NOMO-1 treated with DMSO at 0.1 percent for 48 hours (cell line): ENCODE results near the gene CYRIA.

Experiments
- DNase-seq: peaks from one replicate; lab custom pipeline; 2025; ENCODE audit not compliant: unreplicated experiment; lab: John Stamatoyannopoulos, UW

Gene CYRIA

DNA sequence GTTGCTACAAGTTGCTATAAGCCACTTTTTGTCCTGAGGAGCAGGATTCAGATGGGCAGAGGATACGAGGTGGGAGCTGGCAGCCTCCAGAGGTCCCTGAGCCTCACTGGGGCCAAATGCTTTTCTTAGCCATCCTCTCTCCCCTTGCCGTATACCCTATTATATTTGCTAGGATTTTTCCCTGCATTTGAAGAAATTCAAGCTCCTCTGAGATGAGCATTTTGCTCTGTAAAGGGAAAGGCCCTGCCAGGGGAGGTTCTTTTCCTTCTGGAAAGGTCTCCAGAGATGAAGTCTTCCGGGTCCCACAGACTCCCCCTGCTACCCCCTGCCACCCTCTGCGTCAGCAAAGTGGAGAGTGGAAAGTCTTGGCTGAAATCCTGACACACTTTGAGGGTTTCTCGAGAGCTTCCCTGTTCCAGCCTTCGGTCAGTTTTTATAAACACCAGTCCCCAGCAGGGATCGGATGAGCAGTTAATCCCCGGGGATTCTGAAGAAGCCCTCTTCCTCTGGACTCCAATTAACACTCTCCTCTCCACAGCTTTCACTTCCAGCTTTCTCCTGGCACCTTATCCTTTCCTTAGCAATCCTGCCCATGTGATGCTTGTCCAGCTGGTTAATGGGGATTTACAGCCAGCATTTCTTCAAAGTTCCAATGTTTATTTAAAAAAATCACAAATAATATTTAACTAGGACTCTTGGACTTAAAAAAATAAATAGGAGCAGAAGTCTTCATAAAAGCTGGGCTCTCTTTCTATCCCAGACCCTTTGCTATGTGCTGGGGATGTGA is 13.1 kb downstream of the CYRIA start:
- DNase-seq = no peak

DNA sequence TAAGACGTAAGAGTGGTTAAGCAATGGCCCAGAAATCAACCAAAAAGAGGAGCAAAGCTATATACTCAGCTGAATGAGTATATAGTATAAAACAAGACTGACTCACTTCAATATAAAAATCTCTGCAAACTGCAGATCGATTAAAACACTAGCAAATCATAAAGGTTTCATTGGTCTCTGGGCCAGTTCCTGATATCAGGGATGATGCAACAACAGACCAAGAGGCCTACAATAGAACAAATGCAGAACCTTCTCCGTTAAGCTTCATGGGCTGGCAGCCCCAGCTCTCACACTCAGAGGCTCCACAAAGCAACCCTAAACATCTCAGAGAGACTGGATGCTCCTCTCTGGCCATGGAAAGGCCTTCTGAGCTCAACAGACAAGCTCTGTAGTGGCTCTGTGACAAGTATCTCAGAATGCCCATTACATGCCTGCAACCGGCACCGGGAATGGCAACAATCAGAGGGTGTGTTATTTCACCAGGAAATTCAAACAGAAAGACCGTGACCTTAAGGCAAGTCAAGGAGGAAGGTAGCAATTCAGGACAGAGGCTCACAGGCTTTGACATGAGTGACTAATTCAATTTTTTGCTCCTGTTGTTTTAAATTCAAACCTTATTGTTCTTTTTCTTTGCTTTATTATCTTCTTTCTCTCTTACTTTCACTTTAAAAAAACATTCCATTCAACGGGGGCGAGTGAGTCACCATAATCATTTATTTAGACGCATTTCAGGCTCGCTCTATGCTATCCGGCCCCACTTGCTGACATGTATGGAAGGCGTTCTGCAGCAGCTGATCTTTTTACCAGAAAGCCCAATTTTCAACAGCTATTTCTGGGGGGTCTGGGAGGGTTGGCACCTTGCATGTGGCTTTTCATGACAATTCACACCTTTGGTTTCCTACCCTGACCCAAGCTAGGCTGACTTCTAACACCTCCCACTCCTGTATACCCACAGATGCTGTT is 15.1 kb downstream of the CYRIA start:
- peak; percentile 79 for DNase-seq

DNA sequence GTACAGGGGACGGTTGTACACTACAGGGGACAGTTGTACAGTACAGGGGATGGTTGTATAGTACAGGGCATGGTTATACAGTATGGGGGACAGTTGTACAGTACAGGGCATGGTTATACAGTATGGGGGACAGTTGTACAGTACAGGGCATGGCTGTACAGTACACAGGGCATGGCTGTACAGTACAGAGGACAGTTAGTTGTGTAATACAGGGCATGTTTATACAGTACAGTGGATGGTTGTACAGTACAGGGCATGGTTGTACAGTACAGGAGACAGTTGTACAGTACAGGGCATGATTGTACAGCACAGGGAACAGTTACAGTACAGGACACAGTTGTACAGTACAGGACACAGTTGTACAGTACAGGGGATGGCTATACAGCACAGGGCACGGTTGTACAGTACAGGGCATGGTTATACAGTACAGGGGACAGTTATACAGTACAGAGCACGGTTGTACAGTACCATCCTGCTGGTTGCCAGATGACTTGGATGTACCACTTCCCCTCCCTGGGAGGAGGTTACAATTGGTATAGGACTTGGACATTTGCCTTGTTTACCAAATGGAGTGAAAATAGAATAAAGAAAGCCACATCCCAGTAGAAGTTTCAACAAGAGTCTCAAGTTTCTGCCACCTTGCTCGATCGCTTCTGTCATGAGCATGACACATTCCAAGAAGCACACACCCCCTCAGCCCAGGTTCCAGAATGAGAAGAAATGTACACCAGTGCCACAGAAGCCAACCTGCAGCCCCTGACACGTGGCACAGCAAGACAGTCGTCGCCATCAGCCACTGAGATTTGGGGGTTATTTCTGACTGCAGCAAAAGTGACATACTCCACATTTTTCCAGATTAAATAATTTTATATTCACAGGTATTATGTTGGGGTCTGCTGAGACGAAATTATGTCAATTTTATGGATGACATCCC is 16.0 kb downstream of the CYRIA start:
- no peak for DNase-seq

DNA sequence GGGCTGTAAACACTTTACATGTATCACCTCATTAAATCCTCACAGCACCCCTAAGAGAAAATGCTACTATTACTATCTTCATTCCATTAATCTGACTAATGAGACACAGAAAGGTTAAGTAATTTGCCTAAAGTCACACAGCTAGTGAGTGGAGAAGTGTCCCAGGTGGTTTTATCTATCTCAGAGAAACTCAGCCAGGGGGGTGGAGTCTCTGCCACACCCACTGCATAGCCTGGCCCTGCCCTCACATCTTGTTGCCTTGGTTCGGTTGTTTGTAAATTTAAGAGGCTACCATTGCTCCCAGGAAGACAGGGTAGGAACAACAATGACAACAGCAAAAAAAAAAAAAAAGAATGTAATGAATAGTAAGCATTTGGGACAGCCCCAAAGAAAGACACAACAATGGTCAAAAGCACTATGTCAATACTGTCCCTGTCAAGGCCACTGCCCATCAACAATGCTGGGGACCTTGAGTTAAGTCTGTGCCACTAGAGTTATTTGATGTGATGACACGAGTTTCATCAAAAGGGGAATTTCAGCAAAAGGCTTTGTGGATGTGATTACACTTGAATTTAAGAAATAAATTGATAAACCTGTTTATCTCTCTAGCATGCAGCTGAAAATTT is 17.5 kb downstream of the CYRIA start:
- DNase-seq = no peak

DNA sequence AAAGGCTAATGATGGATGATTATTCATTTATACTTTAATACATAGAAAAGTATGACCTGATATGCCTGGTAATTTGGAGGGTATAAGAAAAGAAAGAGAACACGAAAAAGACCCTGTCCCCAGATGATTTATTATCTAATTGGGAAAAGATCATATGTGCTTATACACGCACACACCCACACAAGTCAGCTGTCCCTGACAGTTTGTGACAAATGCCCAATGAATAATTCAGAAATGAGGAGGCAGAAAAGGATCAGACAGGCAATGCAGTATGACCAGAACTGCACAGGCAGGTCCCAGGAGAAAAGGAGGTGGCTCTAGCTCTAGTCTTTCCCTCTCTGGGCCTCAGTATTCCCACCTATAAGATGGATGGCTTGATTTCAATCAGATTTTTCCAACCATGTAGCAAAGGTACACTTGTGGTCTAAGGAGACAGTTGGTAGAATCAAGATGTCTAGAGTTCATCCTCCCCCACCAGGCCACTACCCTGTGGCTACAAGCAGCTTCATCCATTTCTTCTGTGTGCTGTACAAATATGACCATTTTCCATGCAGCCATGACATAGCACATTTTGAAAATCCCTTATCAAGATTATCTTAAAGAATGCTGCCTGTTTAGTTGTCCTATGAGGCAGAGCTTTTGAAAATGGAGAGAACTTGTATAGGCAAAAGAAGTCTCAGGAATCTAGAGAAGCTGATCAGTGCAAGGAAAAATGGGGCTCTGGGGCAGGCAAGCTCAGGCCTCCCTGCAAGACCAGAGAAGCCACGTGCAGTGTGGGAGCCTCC is 19.7 kb downstream of the CYRIA start:
- no peak for DNase-seq

DNA sequence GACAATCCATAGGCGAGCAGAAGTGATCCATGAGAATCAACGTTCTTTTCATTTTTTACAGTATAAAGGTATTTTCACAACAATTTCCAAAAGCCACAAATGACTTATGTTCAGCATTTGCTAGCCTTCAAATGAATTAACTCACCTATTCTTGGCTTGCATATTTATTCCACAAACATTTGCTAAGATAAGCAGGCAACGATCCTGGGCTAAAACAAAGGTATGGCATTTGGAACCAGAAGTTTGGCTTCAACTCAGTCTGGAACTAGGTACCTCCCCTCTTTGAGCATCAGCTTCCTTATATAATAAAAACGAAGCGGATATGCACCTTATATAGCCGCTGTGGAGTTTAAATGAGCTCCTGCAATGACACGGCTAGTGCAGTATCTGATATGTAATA is 20.5 kb downstream of the CYRIA start:
- DNase-seq = no peak

DNA sequence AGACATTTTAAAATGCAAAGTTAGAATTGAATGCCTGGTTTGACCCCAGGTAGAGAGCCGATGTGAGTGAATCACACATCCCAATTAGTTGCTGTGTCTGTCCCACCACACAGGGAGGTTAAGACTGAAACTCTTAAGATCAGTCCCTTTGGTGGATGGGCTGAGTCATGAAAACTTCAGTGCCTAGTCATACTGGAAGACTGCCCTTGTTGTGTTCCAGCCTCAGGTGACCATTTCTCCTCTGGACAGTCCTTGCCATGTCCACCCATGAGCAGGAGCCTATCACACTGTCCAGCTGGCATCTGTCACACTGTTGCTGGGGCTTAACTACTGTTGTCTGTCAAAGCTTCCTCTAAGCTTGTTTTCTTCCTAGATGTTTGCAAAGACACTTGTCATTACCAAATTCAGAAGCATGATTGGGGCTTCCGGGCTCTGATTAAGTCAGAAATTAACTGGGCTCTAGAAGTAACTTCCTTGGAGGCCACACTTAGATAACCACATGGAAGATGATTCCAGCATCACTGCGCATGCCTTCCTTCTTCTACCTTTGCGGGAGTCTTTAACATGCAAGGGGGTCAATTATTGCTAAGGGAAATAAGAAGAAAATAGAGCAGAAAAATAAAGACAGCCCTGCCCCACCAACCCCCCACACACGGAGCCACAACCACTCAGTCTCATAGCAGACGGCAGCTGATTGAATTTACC is 21.3 kb downstream of the CYRIA start:
- no peak for DNase-seq

DNA sequence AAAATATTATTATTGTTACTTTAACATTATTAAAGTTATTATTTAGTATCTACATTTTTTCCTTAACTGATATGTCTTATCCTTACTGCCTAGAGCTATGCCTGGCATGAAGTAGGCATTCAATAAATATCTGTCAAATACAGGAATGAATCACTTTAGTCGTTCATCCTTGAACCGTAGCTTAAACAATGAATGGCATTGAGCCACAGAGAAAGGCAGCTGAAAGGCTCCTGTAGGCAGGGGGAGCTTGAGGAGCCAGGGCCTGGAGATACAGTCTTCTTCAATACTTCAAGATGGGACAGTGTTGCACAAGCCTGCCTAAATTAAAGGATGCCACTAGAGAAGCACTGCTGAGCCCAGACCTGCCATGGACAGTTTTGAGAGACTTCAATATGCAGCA is 22.5 kb downstream of the CYRIA start:
- DNase-seq = no peak

DNA sequence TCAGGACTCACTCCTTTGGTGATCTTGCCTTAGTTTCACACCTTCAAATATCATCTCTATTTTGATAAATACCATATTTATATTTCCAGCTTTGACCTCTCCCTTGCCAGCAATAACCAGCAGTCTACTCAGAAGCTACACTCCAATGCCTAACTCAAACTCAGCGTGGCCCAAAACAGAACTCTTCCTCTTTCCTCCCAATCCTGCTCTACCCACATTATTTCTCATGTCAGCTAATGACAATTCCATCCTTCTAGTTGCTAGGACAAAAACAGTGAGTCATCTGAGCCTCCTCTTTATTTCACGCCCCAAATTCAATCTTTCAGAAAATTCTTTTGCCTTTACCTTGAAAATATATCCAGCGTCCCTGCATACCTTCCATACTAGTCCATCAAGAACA is 23.5 kb downstream of the CYRIA start:
- no peak for DNase-seq

DNA sequence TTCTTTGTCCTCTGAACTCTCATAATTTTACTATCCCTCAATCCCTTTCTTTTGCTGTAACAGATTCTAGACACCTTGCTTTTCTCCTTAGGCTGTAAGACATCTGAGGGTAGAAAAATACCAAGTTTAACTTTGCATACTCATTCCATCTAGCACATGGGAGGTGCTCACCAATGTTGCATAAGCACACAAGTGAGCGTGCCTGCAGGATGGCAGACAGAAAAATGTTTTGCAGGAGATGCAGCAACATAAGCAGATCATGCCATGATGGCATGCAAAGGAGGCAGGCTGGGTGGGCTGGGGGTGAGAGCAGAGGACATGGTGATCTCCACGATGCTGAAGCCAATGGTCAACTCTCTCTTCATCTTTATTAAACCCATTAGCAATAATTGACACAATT is 24.1 kb downstream of the CYRIA start:
- DNase-seq = no peak

DNA sequence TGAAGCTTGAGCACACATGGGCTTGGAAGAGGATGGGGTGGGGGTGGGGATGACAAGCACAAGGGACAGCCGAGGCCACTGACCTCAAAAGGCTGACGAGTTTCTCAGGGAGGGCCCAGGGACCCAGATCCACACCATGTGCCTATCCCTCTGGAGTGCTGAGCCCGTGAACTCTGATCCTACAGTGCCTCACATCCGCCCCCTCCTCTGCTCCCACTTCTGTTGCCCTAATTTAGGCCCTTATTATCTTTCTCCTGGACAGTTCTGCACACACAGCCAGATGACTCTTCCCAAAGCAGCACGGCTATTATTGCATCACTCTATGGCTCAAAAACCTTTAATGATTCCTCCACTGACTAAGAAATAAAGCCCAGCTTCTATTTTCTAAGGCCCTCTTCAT is 24.8 kb downstream of the CYRIA start:
- no peak for DNase-seq

DNA sequence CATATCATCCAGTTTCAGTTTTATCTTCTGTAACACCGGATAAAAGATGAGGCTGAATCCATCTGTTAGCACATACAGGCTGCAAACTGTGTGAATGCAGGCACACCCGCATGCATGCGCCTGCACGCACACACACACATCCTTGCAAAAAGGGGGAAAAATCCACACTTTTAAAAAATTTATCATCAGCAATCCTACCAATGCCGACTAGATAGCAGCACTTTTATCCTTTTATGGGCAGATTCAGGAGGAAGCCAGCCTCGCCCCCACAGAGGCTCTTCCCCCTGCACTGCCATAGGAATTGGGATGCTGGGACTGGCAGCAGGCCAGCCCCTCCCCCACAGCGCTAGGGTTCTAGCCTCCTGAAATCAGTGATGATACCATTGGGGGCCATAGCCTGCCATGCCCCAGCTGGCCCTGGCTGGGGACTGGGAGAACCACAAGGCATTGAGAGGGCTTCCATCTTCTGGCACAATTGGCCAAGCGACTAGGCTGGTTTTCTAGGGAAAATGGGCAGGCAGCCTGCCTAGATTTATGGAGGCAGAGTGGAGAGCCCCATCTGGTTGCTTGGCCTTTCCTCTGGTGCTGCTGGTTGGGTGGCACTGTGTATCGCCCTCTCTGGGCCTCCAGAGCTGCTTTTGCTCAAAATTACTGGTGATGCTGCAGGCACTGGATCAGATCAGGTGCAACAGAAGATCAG is 25.5 kb downstream of the CYRIA start:
- DNase-seq = no peak

DNA sequence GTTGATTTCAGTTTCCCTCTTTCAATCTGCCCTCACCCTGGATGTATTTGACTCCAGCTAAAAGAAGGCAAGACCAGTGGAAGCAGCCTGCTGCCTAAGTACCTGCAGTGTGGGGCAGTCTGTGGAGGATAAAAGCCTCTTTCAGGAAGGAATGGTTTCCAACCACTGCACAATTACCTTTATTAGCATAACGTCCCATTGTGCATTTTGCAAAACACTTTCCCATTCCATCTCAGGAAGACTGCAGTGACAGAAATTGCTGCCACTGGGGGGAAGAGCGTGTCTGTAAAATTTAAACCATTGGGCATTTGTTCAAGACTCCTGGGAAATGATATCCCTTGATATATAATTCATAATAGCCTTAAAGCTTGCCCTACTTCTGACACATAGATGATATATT is 26.2 kb downstream of the CYRIA start:
- DNase-seq = no peak

DNA sequence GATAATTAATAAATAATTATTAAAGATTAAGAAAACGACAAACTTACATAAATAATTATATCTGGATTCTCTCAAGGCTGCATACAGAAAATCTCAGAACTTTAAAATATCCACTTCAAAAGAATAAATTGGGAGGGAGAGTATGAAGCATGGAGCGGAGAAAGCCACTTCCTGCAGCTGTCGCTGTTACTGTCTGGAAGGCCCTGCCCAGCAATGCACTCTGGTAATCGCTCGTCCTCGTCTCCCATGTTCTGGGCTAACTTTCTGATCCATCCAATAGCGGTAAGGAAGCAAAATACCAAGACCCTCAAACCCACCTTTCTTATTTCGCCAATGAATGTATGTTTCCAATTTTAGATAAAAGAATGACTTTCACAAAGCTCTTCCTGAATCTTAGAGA is 26.7 kb downstream of the CYRIA start:
- no peak for DNase-seq

DNA sequence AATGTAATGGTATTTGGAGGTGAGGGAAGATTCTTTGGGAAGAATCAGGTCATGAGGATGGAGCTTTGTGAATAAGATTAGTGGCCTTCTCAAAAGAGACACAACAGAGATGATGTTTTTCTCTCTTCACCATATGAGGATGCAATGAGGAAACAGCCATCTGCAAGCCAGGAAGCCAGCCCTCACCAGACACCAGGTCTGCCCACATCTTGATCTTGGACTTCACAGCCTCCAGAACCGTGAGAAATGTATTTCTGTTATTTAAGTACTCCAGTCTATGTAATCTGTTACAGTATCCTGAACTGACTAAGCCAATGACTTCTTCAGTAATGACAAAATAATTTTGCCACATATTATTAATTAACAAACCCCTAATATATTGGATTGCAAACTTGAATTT is 28.3 kb downstream of the CYRIA start:
- DNase-seq = no peak

DNA sequence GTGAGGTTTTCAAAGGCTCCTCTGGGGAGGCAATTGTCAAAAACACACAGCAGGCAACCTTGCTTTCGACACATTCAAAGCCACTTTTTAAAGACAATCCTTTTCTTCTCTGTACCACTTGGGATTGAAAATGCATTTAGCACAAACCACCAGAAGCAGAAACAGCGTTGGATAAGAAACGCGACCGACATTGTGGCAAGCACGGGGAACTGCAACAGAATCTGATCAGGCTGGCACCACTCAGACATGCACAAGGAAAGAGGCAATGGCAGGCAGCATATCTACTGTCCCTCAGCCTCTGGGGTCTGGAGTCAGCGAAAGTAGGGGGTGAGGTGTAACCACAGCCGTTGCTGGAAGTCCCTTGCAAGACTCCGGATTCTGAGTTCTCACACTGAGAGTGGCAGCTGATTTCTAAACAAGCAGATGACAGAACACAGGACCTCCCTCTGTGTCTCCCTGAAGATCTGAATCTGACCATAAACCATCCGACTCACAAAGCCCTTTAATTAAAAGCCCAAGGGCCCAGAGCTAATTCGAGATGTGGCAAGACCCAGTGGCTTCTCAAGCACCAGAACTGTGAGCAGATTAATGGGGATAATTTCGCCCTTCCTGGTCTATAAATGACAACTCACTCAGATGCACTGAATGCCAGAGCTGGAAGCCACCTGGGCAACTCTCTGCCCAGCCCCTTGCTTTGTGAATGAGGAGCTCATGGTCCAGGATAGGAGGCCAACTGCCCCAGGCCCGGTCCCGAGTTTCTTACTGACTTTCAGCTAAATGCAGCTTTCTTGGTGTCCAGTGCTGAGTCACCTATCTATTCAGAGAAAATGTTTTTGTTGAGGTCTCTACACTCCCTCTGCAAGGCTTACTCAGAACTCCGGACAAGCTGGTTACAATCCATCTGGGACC is 29.6 kb downstream of the CYRIA start:
- peak; percentile 90 for DNase-seq

DNA sequence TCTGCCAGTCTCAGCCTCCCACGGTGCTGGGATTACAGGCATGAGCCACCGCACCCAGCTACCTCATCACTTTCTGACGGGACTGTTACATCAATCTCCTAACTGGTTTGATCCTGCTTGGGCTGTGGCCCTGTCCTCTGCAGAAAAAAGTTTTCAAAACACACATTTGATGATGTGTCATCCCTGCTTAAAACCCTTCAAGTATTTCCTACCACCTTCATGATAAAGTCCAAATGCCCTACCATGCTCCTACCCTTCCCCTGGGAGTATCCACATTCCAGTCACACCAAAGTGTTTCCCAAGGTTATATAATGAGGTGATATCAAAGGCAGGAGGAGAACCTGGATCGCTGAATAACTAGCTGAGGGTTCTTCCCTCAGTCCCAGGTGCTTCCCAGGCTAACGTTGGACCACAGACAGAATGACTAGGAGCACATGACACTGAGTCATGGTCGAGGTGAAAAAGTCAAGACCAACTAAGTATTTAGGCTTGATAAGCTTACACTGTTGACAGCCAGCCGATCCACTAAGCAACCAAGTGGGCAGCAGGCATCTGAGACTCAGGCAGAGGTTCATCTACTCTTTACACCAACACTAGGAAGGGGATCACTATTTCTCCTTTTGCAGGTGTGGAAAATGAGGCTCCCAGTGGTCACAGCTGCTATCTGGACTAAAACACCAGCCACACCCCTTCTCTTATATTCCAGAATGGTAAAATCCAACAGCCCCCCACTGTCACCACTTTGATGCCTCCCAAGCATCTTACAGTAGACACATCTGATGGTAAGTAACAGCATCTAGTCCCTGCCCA is 31.8 kb downstream of the CYRIA start:
- DNase-seq = no peak
